GM21737 (cell line): Measurements from ENCODE around the gene DAAM1.
A peak's percentile ranks its signal among the peaks of the same experiment; 100 is the strongest.

ENCODE experiments used
- ATAC-seq: cut with Tn5 transposase; IDR thresholded peaks from one replicate; pipeline ENCODE4 v1.9.1; 2021; ENCODE audit warnings: mild to moderate bottlenecking, moderate library complexity; ENCODE audit not compliant: unreplicated experiment

Gene DAAM1

GRCh38 chr14:59188461-59189090 lies at the start of gene DAAM1:
DAAM1 (plus strand) TSS chr14:59188667; CDS start chr14:59263478, 74,811 bp downstream.
- peak; percentile 88 for ATAC-seq

DNA sequence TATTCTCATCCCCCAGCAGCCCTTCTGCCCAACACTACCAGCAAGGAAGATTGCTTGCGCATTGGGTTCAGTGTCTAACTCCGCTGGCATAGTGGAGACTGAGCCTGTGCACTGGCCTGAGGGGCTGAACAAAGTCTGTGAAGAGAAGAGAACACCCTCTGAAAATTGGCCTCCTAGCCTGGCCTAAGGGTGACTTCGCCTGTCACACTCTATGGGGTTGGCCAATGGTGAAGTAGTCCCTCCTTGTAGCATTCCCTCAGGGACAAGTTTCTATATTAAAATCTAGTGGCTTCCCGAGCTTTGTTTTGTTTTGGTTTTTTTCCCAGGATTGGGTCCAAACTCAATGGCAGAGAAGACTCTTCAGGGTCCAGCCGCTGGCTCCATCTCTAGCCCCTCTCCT lies 49.1 kb upstream of the DAAM1 start:
- no peak for ATAC-seq

DNA sequence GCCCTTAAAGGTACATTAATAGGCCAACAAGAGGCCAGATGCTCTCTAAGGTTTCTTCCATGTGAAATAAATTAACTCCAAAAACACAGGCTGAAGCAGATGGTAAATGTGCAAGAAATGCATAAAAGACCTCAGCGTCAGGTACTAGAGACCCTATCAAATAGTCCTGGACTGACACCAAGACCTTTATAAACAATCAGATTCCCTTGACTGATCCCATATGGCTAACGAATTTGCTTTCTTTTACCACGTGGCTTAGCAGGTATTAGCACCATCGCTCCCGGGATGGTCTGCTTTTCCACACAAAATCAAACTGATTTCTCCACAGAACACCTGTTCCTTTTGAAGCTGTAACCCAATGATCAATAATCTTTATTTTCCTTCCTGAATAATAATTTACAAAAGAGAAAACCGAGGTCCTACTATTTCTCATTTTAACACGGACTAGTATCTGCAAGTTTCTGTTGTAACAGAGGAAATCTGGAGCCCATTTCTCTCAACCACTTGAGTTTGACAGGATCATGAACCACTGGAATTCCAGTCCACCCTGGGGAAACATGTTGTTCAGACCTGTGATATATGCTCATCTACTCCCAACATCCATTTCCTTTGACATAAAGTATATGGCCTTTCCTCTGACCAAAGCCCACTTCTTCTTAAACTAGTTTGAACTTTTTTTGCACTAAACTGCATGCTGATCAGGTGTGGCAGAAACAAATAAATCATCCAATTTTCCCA lies 48.2 kb upstream of the DAAM1 start:
- ATAC-seq, result no peak

GRCh38 chr14:59146484-59146883 lies 42.0 kb upstream of the DAAM1 start:
- ATAC-seq, result no peak

GRCh38 chr14:59147007-59147406 lies 41.5 kb upstream of the DAAM1 start:
- no peak for ATAC-seq

- ATAC-seq, result peak; percentile 81
Measured at GRCh38 chr14:59148334-59148900, 40.0 kb upstream of the DAAM1 start.

DNA sequence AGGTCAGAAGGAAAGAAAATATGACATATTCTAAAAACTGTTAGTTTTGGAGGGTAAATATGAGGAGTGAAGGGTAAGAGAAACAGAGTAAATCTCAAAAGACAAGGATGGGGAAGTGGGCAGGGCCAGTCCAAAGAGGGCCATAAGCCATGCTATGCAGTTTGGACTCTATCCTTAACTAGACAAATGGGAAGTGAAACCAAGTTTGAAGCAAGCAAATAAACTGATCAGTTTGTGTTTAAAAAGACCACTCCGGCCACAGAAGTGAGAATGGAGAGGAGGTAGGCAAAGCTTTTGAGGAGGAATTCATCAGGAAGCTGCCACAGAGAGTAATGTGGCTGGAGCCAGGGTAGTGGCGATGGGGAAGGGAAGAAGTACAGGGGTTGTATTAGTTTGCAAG lies 37.5 kb upstream of the DAAM1 start:
- ATAC-seq, result no peak

GRCh38 chr14:59154373-59154772 lies 34.1 kb upstream of the DAAM1 start:
- ATAC-seq, result no peak

- no peak for ATAC-seq
Measured at GRCh38 chr14:59155886-59156285, 32.6 kb upstream of the DAAM1 start.

DNA sequence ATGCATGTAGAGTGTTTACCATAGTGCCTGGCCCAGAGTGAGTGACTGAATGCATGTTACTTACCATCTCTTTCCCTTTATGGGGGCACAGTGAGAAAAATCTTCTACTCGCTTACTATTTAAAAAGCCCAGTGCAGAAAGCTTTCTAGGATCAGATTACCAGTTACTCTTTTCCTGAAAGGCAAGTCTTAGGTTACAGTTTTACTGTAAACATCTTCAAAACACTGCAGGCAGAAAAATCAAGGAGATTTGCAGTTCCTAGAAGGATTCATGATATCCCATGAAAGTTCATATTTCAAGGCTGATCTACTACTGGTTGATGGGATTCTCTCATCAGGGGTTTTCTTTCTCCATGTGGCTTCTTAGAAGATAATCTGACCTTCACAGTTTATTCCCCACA lies 29.3 kb upstream of the DAAM1 start:
- ATAC-seq, result no peak

GRCh38 chr14:59160506-59160905 lies 28.0 kb upstream of the DAAM1 start:
- ATAC-seq, result no peak

GRCh38 chr14:59161561-59162175 lies 26.8 kb upstream of the DAAM1 start:
- ATAC-seq, result no peak

DNA sequence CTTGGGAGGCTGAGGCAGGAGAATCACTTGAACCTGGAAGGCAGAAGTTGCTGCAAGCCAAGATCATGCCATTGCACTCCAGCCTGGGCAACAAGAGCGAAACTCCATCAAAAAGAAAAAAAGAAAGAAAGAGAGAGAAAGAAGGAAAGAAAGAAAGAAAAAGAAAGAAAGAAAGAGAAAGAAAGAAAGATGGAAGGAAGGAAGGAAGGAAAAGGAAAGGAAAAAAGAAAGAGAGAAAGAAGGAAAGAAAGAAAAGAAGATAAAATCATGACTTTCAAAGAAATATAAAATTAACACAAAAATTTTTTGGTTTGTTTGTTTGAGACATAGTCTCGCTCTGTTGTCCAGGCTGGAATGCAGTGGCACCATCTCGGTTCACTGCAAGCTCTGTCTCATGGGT lies 22.2 kb upstream of the DAAM1 start:
- no peak for ATAC-seq

DNA sequence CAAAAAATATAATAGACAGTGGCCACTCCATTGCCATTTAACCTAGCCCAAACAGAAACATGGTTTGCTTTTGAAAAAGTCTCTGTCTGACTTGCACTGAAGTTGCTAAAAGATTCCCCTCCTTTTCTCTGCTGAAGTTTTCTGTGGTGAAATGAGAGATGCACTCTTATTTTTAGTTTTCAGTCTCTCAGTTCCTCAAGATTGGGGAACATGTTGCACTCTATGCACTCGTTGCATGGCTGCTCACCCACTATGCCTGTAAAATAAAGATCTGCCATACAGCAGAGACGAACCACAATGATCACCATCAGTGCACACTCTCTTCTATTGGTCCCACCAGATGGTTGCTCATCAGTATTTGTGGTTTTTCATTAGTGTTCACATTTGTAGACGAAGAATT lies 13.1 kb upstream of the DAAM1 start:
- peak; percentile 90 for ATAC-seq

DNA sequence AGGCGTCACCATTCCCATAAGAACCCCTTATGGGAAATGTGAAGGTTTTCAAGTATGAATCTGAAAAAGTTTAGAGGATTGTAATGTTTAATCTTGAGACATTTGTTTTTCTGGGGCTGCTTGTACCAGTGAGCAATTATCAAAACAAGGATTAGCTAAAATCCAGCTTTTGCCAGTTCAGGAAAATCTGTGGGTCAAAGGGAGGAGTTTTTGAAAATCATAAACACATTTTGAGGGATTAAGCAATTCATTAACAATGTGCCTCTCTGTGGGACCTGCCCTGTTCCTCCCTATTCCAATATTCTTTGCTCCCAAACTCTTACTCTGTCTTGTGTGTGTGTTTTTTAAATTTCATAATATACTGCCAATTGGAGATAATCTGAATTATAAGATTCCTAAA lies 11.7 kb upstream of the DAAM1 start:
- ATAC-seq, result no peak

DNA sequence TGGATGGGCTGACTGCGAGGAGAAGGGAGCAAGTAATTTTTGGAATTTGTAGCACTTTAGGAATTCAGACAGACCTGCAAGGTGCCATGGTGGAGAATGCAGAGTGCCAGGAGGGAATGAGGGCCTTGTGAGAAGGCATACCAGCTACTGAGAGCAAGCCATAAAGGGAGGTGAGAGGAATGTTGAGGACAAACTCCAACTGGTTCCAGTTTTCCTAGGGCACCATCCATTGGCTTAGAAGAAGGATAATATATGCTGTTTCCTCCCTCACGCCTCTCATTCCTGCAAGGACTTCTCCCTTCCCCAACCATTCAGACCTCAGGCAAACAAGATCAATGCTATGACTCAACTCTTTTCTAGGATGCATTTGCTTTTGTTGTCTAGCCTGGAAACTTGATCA lies 11.2 kb upstream of the DAAM1 start:
- ATAC-seq, result no peak

DNA sequence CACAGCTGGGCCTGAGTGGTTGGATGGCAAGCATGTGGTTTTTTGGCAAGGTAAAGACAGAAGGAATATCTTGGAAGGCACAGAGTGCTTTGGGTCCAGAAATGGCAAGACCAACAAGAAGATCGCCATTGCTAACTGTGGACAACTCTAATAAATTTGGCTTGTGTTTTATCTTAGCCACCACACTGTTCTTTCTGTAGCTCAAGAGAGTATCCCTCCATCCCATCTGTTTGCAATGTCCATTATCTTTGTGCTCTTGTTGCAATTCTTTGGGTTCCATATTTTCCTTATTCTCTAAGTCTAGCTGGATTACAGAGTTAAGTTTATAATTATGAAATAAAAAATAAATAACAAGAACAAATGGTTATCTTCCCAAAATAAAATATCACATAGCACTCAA lies 6.7 kb upstream of the DAAM1 start:
- no peak for ATAC-seq

- ATAC-seq, result no peak
Measured at GRCh38 chr14:59182641-59183040, 5.8 kb upstream of the DAAM1 start.

GRCh38 chr14:59183150-59183549 lies 5.3 kb upstream of the DAAM1 start:
- no peak for ATAC-seq

DNA sequence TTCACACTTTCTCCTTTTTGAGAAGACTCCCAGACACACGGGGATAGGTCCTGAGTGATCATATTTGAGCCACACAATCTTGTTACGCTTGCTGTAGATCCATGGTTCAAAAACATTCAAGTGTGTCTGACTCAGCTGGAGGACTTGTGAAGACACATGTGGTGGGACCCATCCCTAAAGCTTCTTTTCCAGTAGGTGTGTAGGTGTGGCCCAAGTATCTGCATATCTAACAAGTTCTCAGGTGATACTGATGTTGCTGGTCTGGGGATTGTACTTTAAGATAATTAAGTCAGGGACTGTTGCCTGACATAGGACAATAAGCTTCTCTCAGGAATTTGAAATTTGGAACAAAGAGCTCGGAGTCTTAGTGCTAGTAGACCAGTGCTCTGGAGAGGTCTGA lies 4.1 kb upstream of the DAAM1 start:
- ATAC-seq, result no peak

DNA sequence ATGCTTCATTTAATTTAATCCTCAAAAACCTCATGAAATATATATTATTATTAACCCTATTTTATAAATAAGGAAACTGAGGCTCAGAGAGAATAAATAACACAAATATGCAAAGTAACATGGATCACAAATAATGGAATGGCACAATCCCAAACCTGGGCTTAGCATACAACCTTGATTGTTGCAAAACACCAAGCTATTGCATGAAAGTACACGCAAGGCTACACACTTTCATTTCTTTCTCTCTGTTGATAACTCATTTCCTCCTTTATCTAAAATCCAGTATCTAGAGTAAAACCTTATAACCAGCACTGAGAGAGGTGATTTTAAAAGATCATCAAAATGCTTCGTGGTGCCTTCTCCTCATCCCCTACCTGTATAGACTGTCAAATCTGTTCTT lies 2.8 kb upstream of the DAAM1 start:
- no peak for ATAC-seq

- ATAC-seq, result no peak
Measured at GRCh38 chr14:59186306-59186705, 2.2 kb upstream of the DAAM1 start.
